GM21390 (cell line): ENCODE data around the gene B3GNT5.

Experiments
- ATAC-seq: cut with Tn5 transposase; IDR thresholded peaks from one replicate; pipeline ENCODE4 v1.9.1; 2021; ENCODE audit not compliant: unreplicated experiment

The B3GNT5 gene

DNA sequence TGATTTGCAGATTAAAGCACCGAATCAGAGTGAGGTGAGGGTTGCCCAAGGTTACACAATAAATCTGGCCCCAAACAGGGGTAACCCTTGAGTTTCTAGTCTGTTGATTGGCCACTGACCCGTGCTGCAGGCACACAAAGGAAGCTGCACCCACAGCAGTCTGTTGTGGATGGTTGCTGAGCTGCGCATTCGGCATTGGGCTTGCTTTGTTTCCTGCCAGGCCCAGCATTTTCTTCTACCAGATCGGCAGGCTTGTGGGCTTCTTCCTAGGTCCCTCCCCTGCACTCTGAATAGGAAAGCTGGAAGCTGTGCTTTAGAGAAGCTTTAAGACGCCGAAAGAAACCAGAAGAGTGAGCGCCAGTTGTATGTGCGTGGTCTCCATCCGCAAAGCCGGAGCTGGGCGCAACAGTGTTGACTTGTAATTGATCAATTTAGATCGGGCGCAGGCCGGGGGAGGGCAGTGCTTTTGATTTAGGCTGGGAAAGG is 12.1 kb downstream of the B3GNT5 start:
- no peak for ATAC-seq

GRCh38 chr3:183265834-183266417 is 12.9 kb downstream of the B3GNT5 start:
- ATAC-seq = no peak

DNA sequence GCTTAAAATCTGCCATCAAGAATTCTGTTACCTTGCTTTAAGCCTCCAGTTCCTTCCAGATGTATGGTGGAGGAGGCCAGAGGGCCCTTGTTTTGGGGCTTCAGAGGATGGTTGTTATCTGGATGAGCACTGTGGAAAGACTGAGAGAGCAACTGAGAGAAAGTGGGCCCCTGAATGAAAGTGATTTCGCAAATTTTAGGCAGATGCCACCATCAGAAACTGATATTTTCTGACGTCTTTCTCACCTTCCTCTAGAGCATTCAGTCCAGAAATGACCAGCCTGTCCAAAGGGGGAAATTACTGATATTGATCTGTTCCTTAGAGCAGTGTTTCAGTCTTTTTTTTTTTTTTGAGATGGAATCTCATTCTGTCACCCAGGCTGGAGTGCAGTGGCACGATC is 13.4 kb downstream of the B3GNT5 start:
- ATAC-seq = no peak

DNA sequence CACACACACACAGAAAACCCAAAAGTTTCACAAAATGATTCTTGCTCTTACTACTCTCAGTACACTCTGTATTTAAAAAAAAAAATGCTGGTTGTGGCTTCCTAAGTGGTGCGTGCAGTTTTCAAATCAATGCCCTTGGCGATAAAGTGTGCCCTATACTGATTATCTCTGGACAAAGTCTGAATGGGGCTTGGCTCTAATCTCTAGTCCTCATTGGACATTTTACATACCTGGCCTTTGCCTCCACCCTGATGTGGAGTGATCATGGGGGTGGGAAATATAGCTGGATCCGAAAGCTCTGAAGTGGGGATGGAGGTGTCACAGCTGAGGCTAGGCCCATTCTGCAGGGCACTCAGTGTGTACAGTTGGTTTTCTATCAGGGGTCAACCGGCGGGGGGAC is 14.1 kb downstream of the B3GNT5 start:
- no peak for ATAC-seq

DNA sequence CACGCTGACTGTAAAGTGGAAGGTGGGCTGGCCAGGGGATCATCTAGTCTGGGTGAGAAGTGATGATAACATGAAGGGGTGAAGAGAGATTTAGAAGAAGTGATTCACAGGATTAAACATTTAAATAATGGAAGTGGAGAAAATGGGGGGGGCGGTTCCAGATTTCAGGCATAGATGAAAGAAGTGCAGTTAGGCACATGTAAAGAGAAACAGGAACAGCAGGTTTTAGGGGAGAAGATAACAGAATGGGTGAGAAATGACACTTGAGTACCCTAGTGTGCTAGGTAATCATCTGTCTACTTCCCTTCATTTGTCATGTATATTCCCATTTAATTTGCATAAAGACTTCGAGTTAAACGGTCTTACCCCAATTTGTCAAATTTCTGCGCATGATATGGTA is 15.3 kb downstream of the B3GNT5 start:
- no peak for ATAC-seq

DNA sequence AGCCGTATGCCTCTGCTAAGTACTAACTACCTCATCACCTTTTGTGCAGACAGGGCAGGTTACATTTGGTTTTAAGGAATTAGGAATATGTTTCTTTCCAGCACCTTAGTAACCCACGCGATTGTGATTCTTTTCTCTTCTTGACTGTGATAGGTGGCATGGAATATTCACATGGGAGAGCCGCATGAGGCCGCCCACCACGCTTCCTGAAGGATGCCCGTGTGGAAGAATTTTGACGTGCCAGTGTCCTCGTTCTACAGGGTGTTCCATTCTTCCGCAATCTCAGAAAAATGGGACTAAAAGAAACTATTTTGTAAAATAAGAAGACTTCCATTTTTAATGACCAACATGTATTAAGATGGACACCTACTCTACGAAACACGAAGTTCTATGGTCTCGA is 16.3 kb downstream of the B3GNT5 start:
- ATAC-seq = no peak

- no peak for ATAC-seq
Measured at GRCh38 chr3:183270344-183270743, 17.3 kb downstream of the B3GNT5 start.

DNA sequence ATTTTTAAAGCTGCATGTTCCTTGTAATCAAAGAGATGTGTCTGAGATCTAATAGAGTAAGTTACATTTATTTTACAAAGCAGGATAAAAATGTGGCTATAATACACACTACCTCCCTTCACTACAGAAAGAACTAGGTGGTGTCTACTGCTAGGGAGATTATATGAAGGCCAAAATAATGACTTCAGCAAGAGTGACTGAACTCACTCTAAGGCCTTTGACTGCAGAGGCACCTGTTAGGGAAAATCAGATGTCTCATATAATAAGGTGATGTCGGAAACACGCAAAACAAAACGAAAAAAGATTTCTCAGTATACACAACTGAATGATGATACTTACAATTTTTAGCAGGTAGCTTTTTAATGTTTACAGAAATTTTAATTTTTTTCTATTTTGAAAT is 19.1 kb downstream of the B3GNT5 start:
- ATAC-seq = no peak

GRCh38 chr3:183272791-183273190 is 19.7 kb downstream of the B3GNT5 start:
- no peak for ATAC-seq

GRCh38 chr3:183274609-183275008 is 21.6 kb downstream of the B3GNT5 start:
- no peak for ATAC-seq

DNA sequence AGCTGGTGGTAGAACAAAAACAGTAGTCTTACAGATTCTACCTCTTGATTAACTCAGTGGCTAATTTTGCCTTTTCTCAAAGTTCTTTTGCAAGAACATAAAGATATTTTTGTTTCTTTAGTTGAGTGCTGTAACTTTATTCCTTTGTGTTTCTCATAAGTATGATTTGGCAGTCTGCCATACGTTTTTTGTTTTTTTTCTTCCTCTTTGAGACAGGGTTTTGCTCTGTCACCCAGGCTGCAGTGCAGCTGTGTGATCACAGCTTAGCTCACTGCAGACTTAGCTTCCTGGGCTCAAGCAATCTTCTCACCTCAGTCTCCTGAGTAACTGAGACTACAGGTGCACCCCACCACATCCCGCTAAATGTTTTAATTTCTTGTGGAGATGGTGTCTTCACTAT is 22.4 kb downstream of the B3GNT5 start:
- ATAC-seq = no peak

DNA sequence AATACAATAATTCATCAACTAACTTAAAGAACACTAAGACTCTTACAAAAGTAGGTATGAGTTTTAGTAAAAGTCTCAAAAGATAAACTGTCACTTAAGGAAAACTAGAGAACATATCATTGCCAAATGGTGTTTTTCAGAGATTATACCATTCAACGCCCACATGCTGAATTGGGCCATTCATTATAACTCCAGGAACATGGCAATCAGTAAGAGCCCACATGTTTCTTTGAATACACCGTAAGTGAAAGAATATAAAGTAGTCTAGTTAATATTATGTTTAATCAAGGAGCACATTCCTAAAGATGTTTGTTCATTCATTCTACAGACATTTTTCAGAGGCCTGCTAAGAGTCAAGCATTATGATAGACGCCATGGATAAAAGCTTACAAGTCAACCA is 22.9 kb downstream of the B3GNT5 start:
- ATAC-seq = no peak

- no peak for ATAC-seq
Measured at GRCh38 chr3:183277260-183277659, 24.2 kb downstream of the B3GNT5 start.

DNA sequence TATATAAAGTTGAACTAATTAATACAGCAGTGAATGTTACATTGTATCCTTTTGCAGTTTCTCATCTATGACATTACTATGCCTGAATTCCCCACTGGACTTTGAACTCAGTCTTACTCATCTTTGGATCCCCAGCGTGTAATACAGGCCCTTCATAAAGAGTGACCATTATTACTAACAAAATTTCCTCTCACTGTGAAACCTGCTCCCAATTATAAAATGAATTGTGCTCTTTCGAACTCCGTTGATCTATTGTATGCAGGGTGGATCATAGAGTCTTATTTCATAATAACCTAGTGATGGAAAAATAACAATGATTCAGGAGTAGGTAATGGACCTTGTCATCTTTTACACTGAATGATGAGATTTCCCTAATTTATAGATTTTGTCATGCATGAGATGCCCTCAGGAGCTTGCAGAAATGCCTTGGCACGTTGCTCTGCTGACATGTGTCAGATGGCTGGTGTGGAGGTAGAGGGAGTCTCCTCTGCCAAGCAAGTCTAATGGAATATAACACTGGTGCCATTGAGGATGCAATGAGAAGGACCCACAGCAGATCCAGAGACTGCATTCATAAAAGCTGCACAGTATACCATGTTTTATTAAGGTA is 25.5 kb downstream of the B3GNT5 start:
- no peak for ATAC-seq

GRCh38 chr3:183279371-183279770 is 26.3 kb downstream of the B3GNT5 start:
- ATAC-seq = no peak

- no peak for ATAC-seq
Measured at GRCh38 chr3:183281126-183281797, 28.2 kb downstream of the B3GNT5 start.

DNA sequence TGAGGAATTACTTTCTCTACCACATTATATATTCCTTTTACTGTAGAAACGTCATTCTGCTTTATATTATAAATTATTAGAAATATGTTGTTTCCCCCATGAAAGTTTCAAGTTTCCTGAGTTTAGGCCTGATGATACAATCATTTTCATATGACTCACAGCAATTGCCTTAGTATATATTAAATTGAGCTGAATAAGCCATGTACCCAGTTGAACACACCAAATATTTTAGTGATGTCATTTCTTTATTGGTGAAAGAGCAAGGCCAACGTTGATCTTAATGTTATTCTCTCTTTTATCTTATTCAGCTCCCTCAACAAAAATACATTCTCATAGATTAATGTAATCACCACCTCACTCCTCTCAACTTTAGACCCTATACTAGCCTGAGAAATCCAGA is 30.8 kb downstream of the B3GNT5 start:
- ATAC-seq = no peak

DNA sequence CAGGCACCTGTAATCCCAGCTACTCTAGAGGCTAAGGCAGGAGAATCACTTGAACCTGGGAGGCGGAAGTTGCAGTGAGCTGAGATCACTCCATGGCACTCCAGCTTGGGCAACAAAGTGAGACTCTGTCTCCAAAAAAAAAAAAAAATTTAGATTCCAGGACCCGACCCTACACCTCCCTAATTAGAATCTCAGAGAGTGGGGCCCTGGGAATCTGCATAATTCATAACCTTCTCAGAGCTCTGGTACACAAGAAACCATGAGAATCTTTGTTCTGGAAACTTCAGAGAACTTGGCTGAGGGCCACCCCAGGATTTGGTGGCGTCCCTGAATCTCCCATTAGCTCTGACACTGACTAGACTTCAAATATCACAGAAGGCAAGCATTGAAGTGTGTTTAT is 31.5 kb downstream of the B3GNT5 start:
- no peak for ATAC-seq

- ATAC-seq = no peak
Measured at GRCh38 chr3:183285318-183285717, 32.3 kb downstream of the B3GNT5 start.

DNA sequence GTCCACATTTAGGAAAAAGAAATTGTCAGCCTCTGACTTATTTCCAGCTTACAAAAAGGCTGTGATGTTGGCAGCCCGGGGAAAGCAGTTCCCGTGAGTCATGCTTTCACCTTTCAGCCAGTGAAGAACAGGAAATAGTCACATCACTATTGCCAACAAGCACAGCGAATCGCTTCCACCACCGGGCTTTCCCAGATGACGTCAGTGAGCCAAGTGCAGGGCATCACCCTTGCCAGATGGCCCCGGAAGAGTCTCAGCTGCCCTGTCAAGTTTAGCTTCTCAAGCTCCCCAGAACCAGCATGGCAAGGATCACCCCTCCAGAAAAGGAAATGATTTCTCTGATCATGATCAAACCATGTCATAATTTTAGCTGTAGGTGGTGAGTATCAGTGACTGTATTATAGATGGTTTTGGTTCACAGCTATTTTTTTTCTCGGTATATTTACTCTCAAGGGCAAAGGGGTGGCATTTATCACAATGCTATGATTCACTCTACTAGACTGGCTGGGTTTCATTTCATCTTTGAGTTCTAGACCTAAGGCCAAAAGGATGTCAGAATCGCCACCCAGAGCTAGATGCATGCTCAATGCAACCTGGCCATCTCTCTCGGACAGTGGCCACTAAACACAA is 32.9 kb downstream of the B3GNT5 start:
- peak; percentile 97 for ATAC-seq

DNA sequence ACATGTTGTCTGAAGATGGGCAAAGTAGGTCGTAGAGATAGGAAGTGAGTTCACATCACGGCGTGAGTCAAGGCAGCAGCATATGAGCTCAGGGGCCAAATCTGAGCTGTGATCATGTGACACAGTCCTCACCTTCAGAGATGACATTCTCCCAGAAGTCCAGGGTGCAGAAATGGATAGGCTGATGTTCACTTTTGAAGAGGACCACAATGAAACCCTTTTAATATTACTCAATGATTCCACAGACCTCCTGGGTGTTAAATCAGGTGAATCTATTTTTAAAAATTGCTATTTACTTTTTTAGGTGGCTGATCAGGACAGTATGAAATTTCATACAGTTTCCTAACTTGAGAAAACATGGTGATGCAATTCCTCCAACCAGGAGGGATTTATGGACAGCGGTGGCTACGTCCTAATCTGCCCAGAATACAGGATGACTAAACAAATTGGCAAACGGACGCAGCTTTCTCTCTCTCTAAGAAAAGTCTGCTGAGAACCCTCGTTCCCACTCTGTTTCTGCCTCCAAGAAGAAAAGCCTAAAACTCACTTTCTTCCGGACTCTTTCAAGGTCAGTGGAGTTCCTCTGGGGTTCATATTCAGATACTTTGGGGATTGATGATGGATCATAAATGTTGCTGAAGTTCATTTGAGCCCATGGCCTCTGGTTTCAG is 34.4 kb downstream of the B3GNT5 start:
- ATAC-seq = no peak

DNA sequence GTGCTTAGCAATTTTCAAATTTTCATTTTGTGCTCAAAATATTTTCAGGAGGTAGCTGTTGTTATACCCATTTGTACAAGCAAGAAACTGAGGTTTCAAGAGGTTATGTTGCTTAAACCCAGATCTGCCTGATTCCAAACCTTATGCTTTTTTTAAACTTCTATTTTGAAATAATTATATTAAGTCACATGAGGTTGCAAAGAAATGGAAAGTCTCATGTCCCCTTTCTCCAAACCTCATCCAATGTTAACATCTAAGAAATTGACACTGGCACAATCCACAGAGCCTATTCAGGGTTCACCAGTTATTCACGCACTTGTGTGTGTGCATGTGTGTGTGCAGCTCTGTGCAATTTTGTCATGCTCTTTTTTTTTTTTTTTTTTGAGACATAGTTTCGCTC is 35.1 kb downstream of the B3GNT5 start:
- no peak for ATAC-seq
